Measurements from ENCODE around the gene MACROD2.
"Not testable (repeated sequence)": the region's sequence is repeated elsewhere in the genome, so short reads cannot be mapped to it uniquely, and the experiment has no call there.

MACROD2 gene

DNA sequence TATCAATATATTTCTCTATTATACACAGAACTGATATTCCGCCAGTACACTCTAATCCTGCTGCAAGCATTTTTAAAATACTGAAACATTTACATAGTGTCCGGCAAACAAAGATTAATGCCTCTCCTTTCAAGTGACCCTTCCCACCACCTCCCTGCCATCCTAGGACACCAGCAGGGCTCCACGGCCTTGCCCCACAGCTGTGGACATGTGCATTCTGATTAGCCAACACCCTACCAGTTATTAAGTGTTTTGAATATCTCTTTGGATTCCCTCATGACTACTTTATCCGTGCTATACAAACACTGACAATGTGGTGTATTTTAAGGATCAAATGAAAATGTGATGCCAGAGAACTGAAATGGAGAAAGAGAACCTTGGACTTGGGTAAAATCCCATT, 1962.8 kb downstream of the MACROD2 start:
- in situ Hi-C loops (cut with HindIII; ENCODE audit: low sequenced_read_pairs) = no loop called here
- no peak for DNase-seq (ENCODE audit: low read depth)
- TF ChIP-seq, protein P1, sequence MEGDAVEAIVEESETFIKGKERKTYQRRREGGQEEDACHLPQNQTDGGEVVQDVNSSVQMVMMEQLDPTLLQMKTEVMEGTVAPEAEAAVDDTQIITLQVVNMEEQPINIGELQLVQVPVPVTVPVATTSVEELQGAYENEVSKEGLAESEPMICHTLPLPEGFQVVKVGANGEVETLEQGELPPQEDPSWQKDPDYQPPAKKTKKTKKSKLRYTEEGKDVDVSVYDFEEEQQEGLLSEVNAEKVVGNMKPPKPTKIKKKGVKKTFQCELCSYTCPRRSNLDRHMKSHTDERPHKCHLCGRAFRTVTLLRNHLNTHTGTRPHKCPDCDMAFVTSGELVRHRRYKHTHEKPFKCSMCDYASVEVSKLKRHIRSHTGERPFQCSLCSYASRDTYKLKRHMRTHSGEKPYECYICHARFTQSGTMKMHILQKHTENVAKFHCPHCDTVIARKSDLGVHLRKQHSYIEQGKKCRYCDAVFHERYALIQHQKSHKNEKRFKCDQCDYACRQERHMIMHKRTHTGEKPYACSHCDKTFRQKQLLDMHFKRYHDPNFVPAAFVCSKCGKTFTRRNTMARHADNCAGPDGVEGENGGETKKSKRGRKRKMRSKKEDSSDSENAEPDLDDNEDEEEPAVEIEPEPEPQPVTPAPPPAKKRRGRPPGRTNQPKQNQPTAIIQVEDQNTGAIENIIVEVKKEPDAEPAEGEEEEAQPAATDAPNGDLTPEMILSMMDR (IDR thresholded peaks at IDR 0.05; ENCODE audit: low read depth, low read length, missing control alignments) = no peak
- H3K4me3 ChIP-seq (ENCODE audit: low read depth, low read length) = no peak overlapping the region

DNA sequence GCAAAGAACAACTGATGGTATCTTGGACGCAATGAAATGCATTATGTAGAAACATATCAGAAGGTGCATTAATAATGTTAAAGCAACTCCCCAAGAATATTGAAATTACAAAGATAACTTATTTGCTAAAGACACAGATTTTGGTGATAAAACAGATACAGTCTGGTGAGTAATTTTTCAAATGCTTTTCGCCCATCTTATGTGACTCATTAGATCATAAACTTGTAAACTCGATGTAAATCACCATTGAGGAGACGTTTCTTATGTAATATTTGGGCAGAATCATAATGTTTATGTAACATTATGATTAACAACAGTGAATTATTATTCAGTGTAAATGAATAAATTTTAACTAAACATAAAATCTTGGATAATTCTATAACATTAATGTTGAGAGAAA, 1969.8 kb downstream of the MACROD2 start:
- no peak for DNase-seq (ENCODE audit: low read depth)
- in situ Hi-C loops (cut with HindIII; ENCODE audit: low sequenced_read_pairs) = no loop called here
- no peak overlapping the region for H3K4me3 ChIP-seq (ENCODE audit: low read depth, low read length)
- TF ChIP-seq, protein P1 (IDR thresholded peaks at IDR 0.05; ENCODE audit: low read depth, low read length, missing control alignments) = no peak

DNA sequence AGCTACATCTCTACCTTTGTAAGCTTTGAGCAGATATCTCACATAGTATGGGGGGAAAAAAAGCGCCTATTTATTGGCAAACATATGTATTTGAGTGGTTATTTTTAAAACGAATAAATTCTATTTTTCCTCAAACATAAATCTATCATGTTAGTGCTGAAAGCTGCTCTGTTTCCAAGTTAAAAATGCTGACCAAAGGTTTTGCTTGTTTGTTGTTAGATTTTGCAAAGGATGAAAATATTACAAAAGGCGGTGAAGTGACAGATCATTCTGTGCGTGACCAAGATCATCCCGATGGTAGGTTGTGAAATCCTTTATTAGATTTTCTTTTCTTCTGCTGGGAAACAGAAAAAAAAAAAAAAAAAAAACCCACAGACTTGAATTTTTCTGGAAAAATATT, 1972.0 kb downstream of the MACROD2 start:
- no peak for DNase-seq (ENCODE audit: low read depth)
- in situ Hi-C loops (cut with HindIII; ENCODE audit: low sequenced_read_pairs) = no loop called here
- TF ChIP-seq, protein P1 (IDR thresholded peaks at IDR 0.05; ENCODE audit: low read depth, low read length, missing control alignments) = no peak
- H3K4me3 ChIP-seq (ENCODE audit: low read depth, low read length) = no peak overlapping the region

DNA sequence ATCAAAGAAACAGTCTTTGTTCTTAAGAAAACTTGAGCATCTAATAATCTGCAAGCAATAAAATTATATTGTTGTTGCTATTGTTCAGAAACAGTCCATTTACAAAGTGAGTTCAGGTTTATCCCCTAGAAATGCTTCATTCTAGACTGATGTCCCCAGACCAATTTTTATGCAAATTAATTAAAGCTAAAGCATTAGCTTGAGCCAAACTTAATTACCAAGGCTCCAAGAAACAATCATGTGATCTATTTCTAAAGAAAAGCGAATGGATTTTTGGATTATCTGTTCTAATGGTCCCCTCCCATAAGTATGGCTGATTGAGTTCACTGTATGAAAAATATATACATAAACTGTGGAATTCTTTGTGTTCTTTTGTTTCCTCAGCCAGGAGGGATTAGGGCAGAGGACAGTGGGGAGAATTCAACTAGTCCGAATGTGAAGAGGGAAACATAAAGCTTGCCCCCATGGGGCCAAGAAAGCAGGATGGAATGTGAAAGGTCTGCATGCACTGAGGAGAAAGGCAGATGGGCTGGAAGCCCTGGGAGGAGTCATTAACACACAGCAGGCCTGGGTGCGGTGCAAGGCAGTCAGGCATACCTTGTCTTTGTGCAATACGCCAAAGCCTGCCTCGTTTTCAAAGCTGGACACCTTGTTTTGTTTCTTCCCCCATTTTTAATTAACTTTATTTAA, 1980.9 kb downstream of the MACROD2 start:
- no peak overlapping the region for H3K4me3 ChIP-seq (ENCODE audit: low read depth, low read length)
- TF ChIP-seq, protein P1 (IDR thresholded peaks at IDR 0.05; ENCODE audit: low read depth, low read length, missing control alignments) = no peak
- DNase-seq (ENCODE audit: low read depth) = no peak
- in situ Hi-C loops (cut with HindIII; ENCODE audit: low sequenced_read_pairs) = no loop called here

DNA sequence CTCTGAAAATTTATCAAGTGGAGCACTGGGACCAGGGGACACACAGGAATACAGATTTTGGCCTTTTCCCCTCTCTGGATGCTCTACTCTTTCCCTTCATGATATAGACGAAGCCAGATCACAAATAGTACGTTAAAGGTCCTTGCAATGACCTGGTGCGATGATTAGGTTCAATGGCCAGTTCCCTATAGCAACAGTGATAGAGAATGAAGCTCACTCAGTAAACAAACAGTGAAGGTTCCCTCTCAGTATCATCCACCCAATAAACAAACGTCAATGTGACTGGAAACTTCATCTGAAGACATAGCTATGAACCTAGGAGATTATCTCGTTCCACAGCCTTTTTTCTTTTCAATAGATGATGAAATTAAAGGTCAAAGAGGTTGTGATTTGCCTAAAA, 1981.7 kb downstream of the MACROD2 start:
- TF ChIP-seq, protein P1 (IDR thresholded peaks at IDR 0.05; ENCODE audit: low read depth, low read length, missing control alignments) = no peak
- in situ Hi-C loops (cut with HindIII; ENCODE audit: low sequenced_read_pairs) = no loop called here
- DNase-seq (ENCODE audit: low read depth) = no peak

DNA sequence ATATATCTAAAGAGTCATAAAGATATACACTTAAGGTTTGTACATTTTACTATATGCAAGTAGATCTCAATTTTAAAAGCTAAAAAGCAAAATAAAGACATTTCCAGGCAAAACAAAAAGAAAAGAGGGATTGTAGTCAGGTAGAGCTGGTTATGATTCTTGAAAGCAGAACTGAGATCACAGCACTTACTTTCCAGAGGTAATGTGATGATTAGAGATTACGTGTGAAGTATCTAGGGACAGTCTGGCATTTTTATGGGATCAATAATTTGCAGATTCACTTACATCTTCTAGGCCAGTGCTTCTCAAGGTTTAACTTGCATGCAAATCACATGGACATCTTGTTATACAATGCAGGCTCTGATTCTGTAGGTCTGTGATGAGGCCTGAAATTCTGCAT, 1982.4 kb downstream of the MACROD2 start:
- TF ChIP-seq, protein P1 (IDR thresholded peaks at IDR 0.05; ENCODE audit: low read depth, low read length, missing control alignments) = no peak
- DNase-seq (ENCODE audit: low read depth) = no peak
- H3K4me3 ChIP-seq (ENCODE audit: low read depth, low read length) = no peak overlapping the region
- in situ Hi-C loops (cut with HindIII; ENCODE audit: low sequenced_read_pairs) = no loop called here

More for the DNA sequence above, 1981.7 kb downstream of the MACROD2 start:
- no peak overlapping the region for H3K4me3 ChIP-seq (ENCODE audit: low read depth, low read length)

DNA sequence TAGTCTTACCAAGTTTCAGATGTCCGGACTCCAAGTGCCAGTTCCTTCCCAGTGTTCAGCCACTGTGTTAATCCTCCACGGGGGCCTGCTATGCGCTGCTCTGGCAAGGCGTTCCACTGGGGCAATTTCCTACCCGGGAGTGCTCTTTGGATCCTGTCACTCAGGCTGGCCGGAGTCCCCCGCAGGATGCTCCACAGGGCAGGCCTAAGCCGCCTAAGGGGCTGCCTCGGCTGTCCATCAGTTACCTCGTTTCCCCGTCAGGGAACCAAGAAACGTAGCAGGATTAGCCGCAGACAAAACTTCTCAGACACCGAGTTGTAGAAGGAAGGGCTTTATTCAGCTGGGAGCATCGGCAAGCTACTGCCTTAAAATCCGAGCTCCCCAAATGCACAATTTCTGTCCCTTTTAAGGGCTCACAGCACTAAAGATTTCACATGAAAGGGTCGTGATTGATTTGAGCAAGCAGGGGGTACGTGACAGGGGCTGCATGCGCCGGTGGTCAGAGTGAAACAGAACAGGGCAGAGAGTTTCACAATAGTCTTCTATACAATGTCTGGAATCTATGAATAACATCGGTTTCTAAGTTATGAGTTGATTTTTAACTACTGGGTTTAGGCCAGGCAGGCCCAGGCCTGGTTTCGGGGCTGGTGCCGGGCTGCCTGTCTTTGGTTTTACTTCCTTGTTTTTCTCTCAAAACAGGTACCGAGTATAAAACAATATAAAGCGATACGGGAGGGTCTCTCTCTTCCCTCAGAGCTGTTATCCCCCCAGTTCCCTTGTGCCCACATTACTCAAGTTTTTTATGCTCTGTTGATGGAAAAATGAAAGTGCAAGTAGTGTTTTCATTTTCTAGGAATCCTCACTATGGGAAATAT, 1990.4 kb downstream of the MACROD2 start:
- H3K4me3 ChIP-seq (ENCODE audit: low read depth, low read length); in situ Hi-C loops (cut with HindIII; ENCODE audit: low sequenced_read_pairs); DNase-seq (ENCODE audit: low read depth): not testable (repeated sequence)

Measured in astrocyte of the cerebellum (primary cell).